Measurements from ENCODE around the gene CYP39A1.

CYP39A1 gene

GRCh38 chr6:46565531-46565930 is 87.1 kb downstream of the CYP39A1 start:
- 100% methylated on average over 2 of the region's 3 CpGs for WGBS (ENCODE audit: extremely low coverage, insufficient coverage, low lambda C conversion rate)
- H3K23ac ChIP-seq (ENCODE audit: low read length), result no peak overlapping the region
- H2BK120ac ChIP-seq (ENCODE audit: low read depth, low read length), result no peak overlapping the region
- no peak overlapping the region for H3K18ac ChIP-seq (ENCODE audit: low read length)
- H4K5ac ChIP-seq (ENCODE audit: low read length), result no peak overlapping the region
- no peak overlapping the region for H2AK5ac ChIP-seq (ENCODE audit: low read length)
- no peak overlapping the region for H3K56ac ChIP-seq (ENCODE audit: low read length)
- no peak overlapping the region for H2BK15ac ChIP-seq (replicated peaks; ENCODE audit: low read depth)
- no peaks in the 10 kb centered on the region for H3K4me1 ChIP-seq (ENCODE audit: control insufficient read depth, low read depth, low read length)
- H2BK5ac ChIP-seq (ENCODE audit: low read length), result no peak overlapping the region
- no peak overlapping the region for H3K4me2 ChIP-seq (ENCODE audit: low read length)
- no peaks in the 10 kb centered on the region for H3K27me3 ChIP-seq (ENCODE audit: insufficient read depth, low read length, poor library complexity)
- H3K79me1 ChIP-seq (ENCODE audit: low read length), result no peaks in the 10 kb centered on the region
- no peaks in the 10 kb centered on the region for H3K79me2 ChIP-seq (ENCODE audit: control insufficient read depth, insufficient read depth, low read length)
- H4K8ac ChIP-seq (ENCODE audit: low read depth, low read length), result no peak overlapping the region
- no peak overlapping the region for H3K9ac ChIP-seq (ENCODE audit: low read length)
- DNase-seq, result no peak
- H3K4me3 ChIP-seq (ENCODE audit: low read length), result no peak overlapping the region
- H3K36me3 ChIP-seq (ENCODE audit: control insufficient read depth, insufficient read depth, low read length), result no peaks in the 10 kb centered on the region
- H3K4ac ChIP-seq (ENCODE audit: low read depth, low read length), result no peak overlapping the region
- no peak overlapping the region for H3K27ac ChIP-seq (ENCODE audit: low read depth, low read length)

GRCh38 chr6:46563924-46564323 is 88.7 kb downstream of the CYP39A1 start:
- no peak for DNase-seq
- H4K5ac ChIP-seq (ENCODE audit: low read length), result no peak overlapping the region
- H3K4me2 ChIP-seq (ENCODE audit: low read length), result no peak overlapping the region
- WGBS (ENCODE audit: extremely low coverage, insufficient coverage, low lambda C conversion rate), result no CpG with 5 or more reads among the region's 1 CpG
- no peaks in the 10 kb centered on the region for H3K36me3 ChIP-seq (ENCODE audit: control insufficient read depth, insufficient read depth, low read length)
- H3K23ac ChIP-seq (ENCODE audit: low read length), result no peak overlapping the region
- no peak overlapping the region for H2BK15ac ChIP-seq (replicated peaks; ENCODE audit: low read depth)
- no peak overlapping the region for H3K56ac ChIP-seq (ENCODE audit: low read length)
- H4K8ac ChIP-seq (ENCODE audit: low read depth, low read length), result no peak overlapping the region
- H3K27me3 ChIP-seq (ENCODE audit: insufficient read depth, low read length, poor library complexity), result no peaks in the 10 kb centered on the region
- H3K18ac ChIP-seq (ENCODE audit: low read length), result no peak overlapping the region
- no peaks in the 10 kb centered on the region for H3K4me1 ChIP-seq (ENCODE audit: control insufficient read depth, low read depth, low read length)
- H3K27ac ChIP-seq (ENCODE audit: low read depth, low read length), result no peak overlapping the region
- H3K9ac ChIP-seq (ENCODE audit: low read length), result no peak overlapping the region
- no peak overlapping the region for H2BK5ac ChIP-seq (ENCODE audit: low read length)
- no peaks in the 10 kb centered on the region for H3K79me1 ChIP-seq (ENCODE audit: low read length)
- no peak overlapping the region for H2BK120ac ChIP-seq (ENCODE audit: low read depth, low read length)
- no peak overlapping the region for H2AK5ac ChIP-seq (ENCODE audit: low read length)
- no peak overlapping the region for H3K4ac ChIP-seq (ENCODE audit: low read depth, low read length)
- H3K4me3 ChIP-seq (ENCODE audit: low read length), result no peak overlapping the region
- no peaks in the 10 kb centered on the region for H3K79me2 ChIP-seq (ENCODE audit: control insufficient read depth, insufficient read depth, low read length)

GRCh38 chr6:46556053-46556452 is 96.6 kb downstream of the CYP39A1 start:
- no peak overlapping the region for H2AK5ac ChIP-seq (ENCODE audit: low read length)
- H3K27me3 ChIP-seq (ENCODE audit: insufficient read depth, low read length, poor library complexity), result no peaks in the 10 kb centered on the region
- no peak overlapping the region for H3K4me2 ChIP-seq (ENCODE audit: low read length)
- H4K8ac ChIP-seq (ENCODE audit: low read depth, low read length), result no peak overlapping the region
- DNase-seq, result no peak
- no peak overlapping the region for H3K4me3 ChIP-seq (ENCODE audit: low read length)
- H2BK120ac ChIP-seq (ENCODE audit: low read depth, low read length), result no peak overlapping the region
- H3K9ac ChIP-seq (ENCODE audit: low read length), result no peak overlapping the region
- no peak overlapping the region for H3K27ac ChIP-seq (ENCODE audit: low read depth, low read length)
- H3K36me3 ChIP-seq (ENCODE audit: control insufficient read depth, insufficient read depth, low read length), result no peaks in the 10 kb centered on the region
- H3K56ac ChIP-seq (ENCODE audit: low read length), result no peak overlapping the region
- no peaks in the 10 kb centered on the region for H3K79me1 ChIP-seq (ENCODE audit: low read length)
- no peak overlapping the region for H4K5ac ChIP-seq (ENCODE audit: low read length)
- no CpG with 5 or more reads among the region's 4 CpGs for WGBS (ENCODE audit: extremely low coverage, insufficient coverage, low lambda C conversion rate)
- no peak overlapping the region for H3K4ac ChIP-seq (ENCODE audit: low read depth, low read length)
- no peak overlapping the region for H3K23ac ChIP-seq (ENCODE audit: low read length)
- H2BK15ac ChIP-seq (replicated peaks; ENCODE audit: low read depth), result no peak overlapping the region
- no peak overlapping the region for H2BK5ac ChIP-seq (ENCODE audit: low read length)
- H3K18ac ChIP-seq (ENCODE audit: low read length), result no peak overlapping the region
- H3K79me2 ChIP-seq (ENCODE audit: control insufficient read depth, insufficient read depth, low read length), result no peaks in the 10 kb centered on the region
- H3K4me1 ChIP-seq (ENCODE audit: control insufficient read depth, low read depth, low read length), result no peaks in the 10 kb centered on the region

GRCh38 chr6:46555129-46555528 is 97.5 kb downstream of the CYP39A1 start:
- Histone ChIP-seq H3K27ac (ENCODE audit: low read depth, low read length) (no peak overlapping the region), H4K8ac (ENCODE audit: low read depth, low read length) (no peak overlapping the region), H3K4me2 (ENCODE audit: low read length) (no peak overlapping the region), H4K5ac (ENCODE audit: low read length) (no peak overlapping the region), H3K4me1 (ENCODE audit: control insufficient read depth, low read depth, low read length) (no peaks in the 10 kb centered on the region), H2AK5ac (ENCODE audit: low read length) (no peak overlapping the region), H3K23ac (ENCODE audit: low read length) (no peak overlapping the region), H3K4ac (ENCODE audit: low read depth, low read length) (no peak overlapping the region), H3K36me3 (ENCODE audit: control insufficient read depth, insufficient read depth, low read length) (no peaks in the 10 kb centered on the region), H2BK15ac (replicated peaks; ENCODE audit: low read depth) (no peak overlapping the region), H2BK120ac (ENCODE audit: low read depth, low read length) (no peak overlapping the region), H3K56ac (ENCODE audit: low read length) (no peak overlapping the region), H3K9ac (ENCODE audit: low read length) (no peak overlapping the region), H3K79me2 (ENCODE audit: control insufficient read depth, insufficient read depth, low read length) (no peaks in the 10 kb centered on the region), H3K18ac (ENCODE audit: low read length) (no peak overlapping the region), H2BK5ac (ENCODE audit: low read length) (no peak overlapping the region), H3K4me3 (ENCODE audit: low read length) (no peak overlapping the region), H3K79me1 (ENCODE audit: low read length) (no peaks in the 10 kb centered on the region), H3K27me3 (ENCODE audit: insufficient read depth, low read length, poor library complexity) (no peaks in the 10 kb centered on the region)
- peak; percentile 33 for DNase-seq
- no CpG with 5 or more reads among the region's 1 CpG for WGBS (ENCODE audit: extremely low coverage, insufficient coverage, low lambda C conversion rate)

- Histone ChIP-seq H4K5ac (ENCODE audit: low read length) (no peak overlapping the region), H3K27me3 (ENCODE audit: insufficient read depth, low read length, poor library complexity) (no peaks in the 10 kb centered on the region), H3K4me2 (ENCODE audit: low read length) (no peak overlapping the region), H3K4me3 (ENCODE audit: low read length) (no peak overlapping the region), H3K56ac (ENCODE audit: low read length) (no peak overlapping the region), H3K27ac (ENCODE audit: low read depth, low read length) (no peak overlapping the region), H3K4me1 (ENCODE audit: control insufficient read depth, low read depth, low read length) (no peaks in the 10 kb centered on the region), H3K9ac (ENCODE audit: low read length) (no peak overlapping the region), H3K18ac (ENCODE audit: low read length) (no peak overlapping the region), H3K79me2 (ENCODE audit: control insufficient read depth, insufficient read depth, low read length) (no peaks in the 10 kb centered on the region), H2BK15ac (replicated peaks; ENCODE audit: low read depth) (no peak overlapping the region), H2BK120ac (ENCODE audit: low read depth, low read length) (no peak overlapping the region), H3K4ac (ENCODE audit: low read depth, low read length) (no peak overlapping the region), H3K23ac (ENCODE audit: low read length) (no peak overlapping the region), H3K36me3 (ENCODE audit: control insufficient read depth, insufficient read depth, low read length) (no peaks in the 10 kb centered on the region), H4K8ac (ENCODE audit: low read depth, low read length) (no peak overlapping the region), H3K79me1 (ENCODE audit: low read length) (no peaks in the 10 kb centered on the region), H2AK5ac (ENCODE audit: low read length) (no peak overlapping the region), H2BK5ac (ENCODE audit: low read length) (no peak overlapping the region)
- DNase-seq, result no peak
Measured at GRCh38 chr6:46549155-46549554, 103.5 kb downstream of the CYP39A1 start.

- no peak overlapping the region for H3K27ac ChIP-seq (ENCODE audit: low read depth, low read length)
- no peak overlapping the region for H4K8ac ChIP-seq (ENCODE audit: low read depth, low read length)
- H3K4ac ChIP-seq (ENCODE audit: low read depth, low read length), result no peak overlapping the region
- no peak overlapping the region for H2BK120ac ChIP-seq (ENCODE audit: low read depth, low read length)
- H2BK5ac ChIP-seq (ENCODE audit: low read length), result no peak overlapping the region
- H3K56ac ChIP-seq (ENCODE audit: low read length), result no peak overlapping the region
- H3K79me2 ChIP-seq (ENCODE audit: control insufficient read depth, insufficient read depth, low read length), result no peaks in the 10 kb centered on the region
- no CpG with 5 or more reads among the region's 3 CpGs for WGBS (ENCODE audit: extremely low coverage, insufficient coverage, low lambda C conversion rate)
- H3K23ac ChIP-seq (ENCODE audit: low read length), result no peak overlapping the region
- H3K4me3 ChIP-seq (ENCODE audit: low read length), result no peak overlapping the region
- H2BK15ac ChIP-seq (replicated peaks; ENCODE audit: low read depth), result no peak overlapping the region
- no peak overlapping the region for H3K4me2 ChIP-seq (ENCODE audit: low read length)
- H2AK5ac ChIP-seq (ENCODE audit: low read length), result no peak overlapping the region
- no peaks in the 10 kb centered on the region for H3K27me3 ChIP-seq (ENCODE audit: insufficient read depth, low read length, poor library complexity)
- H3K79me1 ChIP-seq (ENCODE audit: low read length), result no peaks in the 10 kb centered on the region
- H3K18ac ChIP-seq (ENCODE audit: low read length), result no peak overlapping the region
- DNase-seq, result no peak
- no peak overlapping the region for H4K5ac ChIP-seq (ENCODE audit: low read length)
- no peak overlapping the region for H3K9ac ChIP-seq (ENCODE audit: low read length)
- H3K36me3 ChIP-seq (ENCODE audit: control insufficient read depth, insufficient read depth, low read length), result no peaks in the 10 kb centered on the region
- no peaks in the 10 kb centered on the region for H3K4me1 ChIP-seq (ENCODE audit: control insufficient read depth, low read depth, low read length)
Measured at GRCh38 chr6:46541556-46541955, 111.1 kb downstream of the CYP39A1 start.
